GM13976 (cell line): ENCODE measurements around the gene RPL36.
"Not testable (repeated sequence)": the region's sequence is repeated elsewhere in the genome, so short reads cannot be mapped to it uniquely, and the experiment has no call there.

Experiments
- DNase-seq: peaks from one replicate; pipeline ENCODE4 v3.0.0; 2012; ENCODE audit warnings: low spot score
- in situ Hi-C: fragments of 300-500 bp; cut with MboI; formaldehyde crosslinking; loops from one replicate; pipeline ENCODE4 v1.12.0; 2022; ENCODE audit warnings: low sequenced_read_pairs, mixed read lengths, inconsistent platforms; ENCODE audit not compliant: unreplicated experiment
- TF ChIP-seq, protein P1 (sequence below): IDR thresholded peaks from 2 replicates; pipeline ENCODE4 v1.5.1; 2012; ENCODE audit warnings: borderline replicate concordance, mild to moderate bottlenecking; ENCODE audit not compliant: insufficient read depth; ENCODE audit errors: extremely low read depth, missing control alignments, control extremely low read depth

The RPL36 gene

DNA sequence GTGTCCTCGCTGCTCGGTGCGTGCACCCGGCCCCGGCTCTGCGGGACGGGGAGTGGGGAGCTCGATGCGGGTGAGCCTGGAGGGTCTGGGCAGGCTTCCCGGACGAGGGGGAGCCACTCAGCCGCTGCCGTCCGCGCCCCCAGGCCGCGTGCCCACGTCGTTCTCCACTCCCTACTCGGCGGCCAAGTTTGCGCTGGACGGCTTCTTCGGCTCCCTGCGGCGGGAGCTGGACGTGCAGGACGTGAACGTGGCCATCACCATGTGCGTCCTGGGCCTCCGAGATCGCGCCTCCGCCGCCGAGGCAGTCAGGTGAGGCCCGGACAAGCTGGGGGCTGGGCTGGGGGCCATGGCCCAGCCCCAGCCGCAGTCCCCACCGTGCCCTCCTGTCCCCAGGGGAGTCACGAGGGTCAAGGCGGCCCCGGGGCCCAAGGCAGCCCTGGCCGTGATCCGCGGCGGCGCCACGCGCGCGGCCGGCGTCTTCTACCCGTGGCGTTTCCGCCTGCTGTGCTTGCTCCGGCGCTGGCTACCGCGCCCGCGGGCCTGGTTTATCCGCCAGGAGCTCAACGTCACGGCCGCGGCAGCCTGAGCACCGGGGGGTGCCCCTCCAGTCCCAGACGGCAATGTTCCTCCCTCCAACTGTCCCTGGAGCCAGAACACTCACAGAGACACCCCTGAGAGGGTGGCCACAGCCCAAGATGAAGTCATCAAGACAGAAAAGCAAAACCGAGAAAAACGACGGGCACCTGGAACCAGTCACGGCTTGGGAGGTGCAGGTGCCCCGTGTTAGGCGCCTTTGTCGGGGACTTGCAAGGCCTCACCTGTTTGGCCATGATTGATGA is 2.5 kb upstream of the RPL36 start:
- TF ChIP-seq, protein P1, sequence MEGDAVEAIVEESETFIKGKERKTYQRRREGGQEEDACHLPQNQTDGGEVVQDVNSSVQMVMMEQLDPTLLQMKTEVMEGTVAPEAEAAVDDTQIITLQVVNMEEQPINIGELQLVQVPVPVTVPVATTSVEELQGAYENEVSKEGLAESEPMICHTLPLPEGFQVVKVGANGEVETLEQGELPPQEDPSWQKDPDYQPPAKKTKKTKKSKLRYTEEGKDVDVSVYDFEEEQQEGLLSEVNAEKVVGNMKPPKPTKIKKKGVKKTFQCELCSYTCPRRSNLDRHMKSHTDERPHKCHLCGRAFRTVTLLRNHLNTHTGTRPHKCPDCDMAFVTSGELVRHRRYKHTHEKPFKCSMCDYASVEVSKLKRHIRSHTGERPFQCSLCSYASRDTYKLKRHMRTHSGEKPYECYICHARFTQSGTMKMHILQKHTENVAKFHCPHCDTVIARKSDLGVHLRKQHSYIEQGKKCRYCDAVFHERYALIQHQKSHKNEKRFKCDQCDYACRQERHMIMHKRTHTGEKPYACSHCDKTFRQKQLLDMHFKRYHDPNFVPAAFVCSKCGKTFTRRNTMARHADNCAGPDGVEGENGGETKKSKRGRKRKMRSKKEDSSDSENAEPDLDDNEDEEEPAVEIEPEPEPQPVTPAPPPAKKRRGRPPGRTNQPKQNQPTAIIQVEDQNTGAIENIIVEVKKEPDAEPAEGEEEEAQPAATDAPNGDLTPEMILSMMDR = no peak
- no peak for DNase-seq
- in situ Hi-C loops = no loop called here

DNA sequence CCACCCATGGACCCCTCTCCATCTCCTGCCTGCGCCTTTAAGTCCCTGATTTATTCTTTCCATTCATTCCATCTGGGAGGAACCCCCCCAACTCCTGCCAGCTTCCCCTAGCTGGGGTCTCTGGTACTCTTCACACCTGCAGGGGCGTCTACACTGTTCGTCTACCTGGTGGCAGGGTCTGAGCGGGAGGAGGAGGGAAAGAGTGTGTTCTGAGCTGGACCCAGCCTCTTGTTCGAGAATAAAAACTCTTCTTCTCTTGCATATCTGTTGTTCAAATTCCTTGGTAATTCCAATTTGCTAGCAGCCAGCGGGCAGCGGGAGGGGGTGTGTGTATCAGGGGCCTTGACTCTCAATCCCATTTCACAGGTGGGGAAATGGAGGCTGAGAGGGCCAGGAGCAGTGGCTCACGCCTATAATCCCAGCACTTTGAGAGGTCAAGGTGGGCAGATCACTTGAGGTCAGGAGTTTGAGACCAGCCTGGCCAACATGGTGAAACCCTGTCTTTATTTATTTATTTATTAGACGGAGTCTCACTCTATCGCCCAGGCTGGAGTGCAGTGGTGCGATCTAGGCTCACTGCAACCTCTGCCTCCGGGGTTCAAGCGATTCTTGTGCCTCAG is 1.7 kb upstream of the RPL36 start:
- DNase-seq, in situ Hi-C loops: not testable (repeated sequence)

DNA sequence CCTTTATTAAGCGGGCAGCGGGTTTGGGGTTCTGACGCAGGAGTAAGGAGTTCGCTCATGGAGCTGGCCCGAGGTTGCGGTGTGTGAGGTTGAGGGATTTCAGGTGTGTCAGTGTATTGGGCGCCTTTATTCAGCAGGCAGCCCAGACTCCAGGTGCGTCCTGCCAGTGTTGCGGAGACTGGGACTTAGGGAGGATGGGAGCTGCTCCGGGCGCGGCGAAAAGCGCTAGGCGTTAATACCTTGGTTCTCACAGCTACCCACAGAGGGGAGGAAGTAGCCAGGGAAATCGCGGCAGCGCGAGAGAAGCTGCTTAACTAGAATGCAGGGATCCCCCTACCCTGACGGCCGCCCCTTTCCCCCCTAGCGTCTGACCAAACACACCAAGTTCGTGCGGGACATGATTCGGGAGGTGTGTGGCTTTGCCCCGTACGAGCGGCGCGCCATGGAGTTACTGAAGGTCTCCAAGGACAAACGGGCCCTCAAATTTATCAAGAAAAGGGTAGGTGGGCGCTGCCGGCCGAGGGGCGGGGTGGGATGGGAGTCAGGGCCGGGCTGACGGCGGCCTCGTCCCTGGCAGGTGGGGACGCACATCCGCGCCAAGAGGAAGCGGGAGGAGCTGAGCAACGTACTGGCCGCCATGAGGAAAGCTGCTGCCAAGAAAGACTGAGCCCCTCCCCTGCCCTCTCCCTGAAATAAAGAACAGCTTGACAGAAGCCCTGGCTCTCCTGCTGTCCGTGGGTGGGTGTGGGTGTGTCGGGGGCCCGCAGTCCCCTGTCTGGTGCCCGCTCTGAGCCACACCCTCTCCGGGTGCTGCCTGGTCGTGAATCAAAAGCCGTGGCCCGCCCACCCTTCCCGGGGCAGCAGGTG is 1.1 kb downstream of the RPL36 start:
- TF ChIP-seq, protein P1 = no peak
- no peak for DNase-seq
- in situ Hi-C loops = no loop called here

DNA sequence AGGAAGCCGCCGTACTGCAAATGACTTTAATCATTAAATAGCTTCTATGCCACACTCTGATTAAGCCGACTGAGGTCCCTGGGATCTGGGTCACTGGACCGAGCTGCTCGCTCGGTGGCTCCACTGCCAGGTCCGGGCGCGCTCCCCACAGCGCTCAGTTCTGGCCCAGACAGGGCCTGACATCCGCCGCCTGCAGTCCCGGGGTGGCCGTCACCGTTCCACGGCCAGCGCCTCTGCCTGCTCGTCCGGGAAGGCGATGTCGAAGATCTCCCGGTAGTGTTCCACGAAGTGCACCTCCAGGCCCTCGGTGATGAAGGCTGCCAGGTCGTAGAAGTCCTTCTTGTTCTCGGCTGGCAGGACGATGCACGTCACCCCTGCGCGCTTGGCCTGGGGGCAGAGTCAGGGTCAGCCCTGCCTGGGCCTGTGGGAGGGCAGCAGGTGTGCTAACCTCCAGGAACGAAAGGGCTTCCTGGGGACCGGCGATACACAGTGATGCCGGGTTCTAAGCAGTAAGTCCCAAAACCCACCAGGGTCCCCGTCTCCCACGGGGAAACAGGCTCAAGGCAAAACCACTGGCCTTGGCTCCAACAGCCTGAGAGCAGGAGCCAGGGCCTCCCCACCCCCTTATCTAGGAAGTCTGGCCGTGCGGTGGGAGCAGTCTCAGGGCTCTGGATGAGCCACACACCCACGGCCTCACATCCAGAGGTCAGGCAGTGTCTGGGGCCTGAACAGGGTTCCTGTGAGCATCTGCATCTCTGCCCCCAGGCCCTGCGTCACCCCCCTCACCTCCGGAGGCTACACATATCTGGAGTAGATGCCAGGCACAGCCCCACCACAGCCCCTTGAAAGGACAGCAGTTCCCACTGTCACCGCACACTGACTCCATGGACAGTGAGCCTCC is 2.0 kb downstream of the RPL36 start:
- in situ Hi-C loops = no loop called here
- TF ChIP-seq, protein P1 = no peak
- no peak for DNase-seq

DNA sequence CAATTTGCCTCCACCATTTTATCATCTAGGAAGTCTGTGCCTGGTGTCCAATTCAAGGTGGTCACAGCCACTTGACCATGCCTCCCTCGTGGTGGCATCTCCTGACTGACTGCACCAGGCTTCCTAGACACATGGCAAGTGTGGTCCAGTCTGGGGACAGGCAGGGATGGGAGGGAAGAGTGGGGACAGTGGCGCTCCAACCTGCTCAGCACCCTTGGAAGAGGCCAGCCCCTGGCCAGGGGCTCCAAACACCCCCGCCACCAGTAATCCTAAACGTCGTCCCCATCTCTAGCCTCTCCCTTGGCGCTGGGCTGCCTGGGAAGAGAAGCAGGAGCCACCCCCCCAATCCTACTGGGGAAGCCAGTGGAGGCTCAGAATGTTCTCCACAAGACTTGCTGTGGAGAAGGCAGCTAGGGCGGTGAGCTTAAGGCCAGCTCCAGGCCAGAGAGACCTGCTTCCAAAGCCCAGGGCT is 2.7 kb downstream of the RPL36 start:
- DNase-seq = no peak
- TF ChIP-seq, protein P1 = no peak
- in situ Hi-C loops = no loop called here

DNA sequence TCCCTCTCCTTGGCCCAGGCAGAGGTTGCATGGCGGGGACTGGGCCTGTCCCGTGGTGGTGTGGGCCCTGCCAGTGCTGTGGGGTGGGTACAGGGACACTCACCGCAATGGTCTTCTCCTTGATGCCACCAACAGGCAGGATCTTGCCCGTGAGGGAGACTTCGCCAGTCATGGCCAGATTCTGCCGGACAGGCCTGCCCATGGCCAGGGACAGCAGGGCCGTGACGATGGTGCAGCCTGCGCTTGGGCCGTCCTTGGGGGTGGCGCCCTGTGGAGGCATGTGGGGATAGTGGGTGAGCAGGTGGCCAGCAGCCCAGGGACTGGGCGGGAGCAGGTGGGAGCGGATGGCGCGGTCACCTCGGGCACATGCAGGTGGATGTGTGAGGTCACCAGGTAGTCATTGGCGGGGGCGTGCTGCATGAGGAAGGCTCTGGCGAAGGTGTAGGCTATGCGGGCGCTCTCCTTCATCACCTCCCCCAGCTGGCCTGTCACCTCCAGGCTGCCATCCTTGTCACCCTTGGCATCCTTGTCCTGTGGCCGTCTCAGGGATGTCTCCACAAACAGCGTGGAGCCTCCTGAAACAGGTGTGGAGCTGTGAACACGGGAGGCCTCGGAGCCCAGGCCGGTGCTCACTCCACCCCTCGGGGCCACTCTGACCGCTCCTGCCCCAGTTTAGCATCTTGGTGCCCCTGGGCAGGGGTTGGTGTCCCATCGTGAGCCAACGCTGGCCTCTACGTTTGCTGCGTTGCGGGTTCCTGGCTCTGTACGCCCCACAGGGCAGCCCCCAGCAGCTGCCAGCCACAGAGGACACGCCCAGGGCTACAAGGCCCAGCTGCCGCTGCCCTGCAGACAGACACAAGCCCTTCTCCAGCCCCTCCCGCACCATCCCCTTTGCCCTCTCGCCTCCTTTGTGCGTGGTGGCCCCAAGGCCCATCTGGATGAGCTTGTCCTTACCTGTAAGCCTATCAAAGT is 3.4 kb downstream of the RPL36 start:
- no peak for DNase-seq
- TF ChIP-seq, protein P1 = no peak
- in situ Hi-C loops = no loop called here
